NCI-H526 (cell line): ENCODE data around the gene NOC2L.
"Not testable (repeated sequence)": the region's sequence is repeated elsewhere in the genome, so short reads cannot be mapped to it uniquely, and the experiment has no call there.

ENCODE experiments used
- DNase-seq, 2 experiments: peaks; one replicate each; lab custom pipeline; 2025; lab: John Stamatoyannopoulos, UW

Gene NOC2L

DNA sequence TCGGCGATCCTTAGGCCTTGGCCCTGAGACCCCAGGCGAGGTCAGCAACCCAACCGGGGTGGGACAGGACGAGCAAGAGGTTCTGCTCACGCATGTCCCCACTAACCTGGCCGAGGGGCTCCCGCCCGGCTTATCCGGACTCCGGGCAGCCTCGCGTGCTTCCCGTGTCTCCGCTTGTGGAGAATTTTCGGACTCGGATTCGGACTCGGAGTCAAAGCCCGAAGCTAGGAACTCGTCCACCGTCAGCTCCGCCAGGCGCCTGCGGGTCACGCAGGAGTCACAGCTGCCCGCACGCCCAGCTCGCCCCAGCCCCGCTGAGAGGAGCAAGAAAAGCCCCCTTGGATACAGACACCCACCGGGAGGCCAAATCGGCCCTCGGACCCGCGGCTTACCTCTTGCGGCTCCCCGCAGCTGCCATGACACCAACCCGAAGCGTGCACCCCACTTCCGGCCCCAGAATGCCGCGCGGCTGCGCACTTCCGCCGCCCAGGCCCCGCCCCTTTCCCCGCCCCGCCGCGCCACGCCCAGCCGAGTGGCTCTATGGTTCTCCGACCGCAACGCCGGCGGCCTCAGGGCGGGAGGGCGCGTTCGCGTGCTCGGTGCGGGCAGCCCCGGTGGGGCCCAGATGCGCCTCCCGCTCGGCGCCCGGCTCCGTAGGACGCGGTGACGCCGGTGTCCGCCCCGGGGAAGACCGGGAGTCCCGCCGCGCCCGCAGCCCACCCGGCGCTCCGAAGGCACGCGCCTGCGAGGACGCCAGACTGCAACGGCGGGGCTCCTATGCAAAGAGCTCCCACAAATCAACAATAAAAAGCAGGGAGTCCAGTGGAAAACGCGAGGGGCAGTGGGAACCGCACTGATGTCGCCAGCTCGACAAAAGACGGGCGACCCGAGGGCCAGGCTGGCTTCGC is at the start of gene NOC2L:
NOC2L (minus strand) TSS at position 434 of the 908 bp plus-strand sequence; CDS start at position 418, 16 bp downstream.
- peak; percentile 56 to 94 for DNase-seq

DNA sequence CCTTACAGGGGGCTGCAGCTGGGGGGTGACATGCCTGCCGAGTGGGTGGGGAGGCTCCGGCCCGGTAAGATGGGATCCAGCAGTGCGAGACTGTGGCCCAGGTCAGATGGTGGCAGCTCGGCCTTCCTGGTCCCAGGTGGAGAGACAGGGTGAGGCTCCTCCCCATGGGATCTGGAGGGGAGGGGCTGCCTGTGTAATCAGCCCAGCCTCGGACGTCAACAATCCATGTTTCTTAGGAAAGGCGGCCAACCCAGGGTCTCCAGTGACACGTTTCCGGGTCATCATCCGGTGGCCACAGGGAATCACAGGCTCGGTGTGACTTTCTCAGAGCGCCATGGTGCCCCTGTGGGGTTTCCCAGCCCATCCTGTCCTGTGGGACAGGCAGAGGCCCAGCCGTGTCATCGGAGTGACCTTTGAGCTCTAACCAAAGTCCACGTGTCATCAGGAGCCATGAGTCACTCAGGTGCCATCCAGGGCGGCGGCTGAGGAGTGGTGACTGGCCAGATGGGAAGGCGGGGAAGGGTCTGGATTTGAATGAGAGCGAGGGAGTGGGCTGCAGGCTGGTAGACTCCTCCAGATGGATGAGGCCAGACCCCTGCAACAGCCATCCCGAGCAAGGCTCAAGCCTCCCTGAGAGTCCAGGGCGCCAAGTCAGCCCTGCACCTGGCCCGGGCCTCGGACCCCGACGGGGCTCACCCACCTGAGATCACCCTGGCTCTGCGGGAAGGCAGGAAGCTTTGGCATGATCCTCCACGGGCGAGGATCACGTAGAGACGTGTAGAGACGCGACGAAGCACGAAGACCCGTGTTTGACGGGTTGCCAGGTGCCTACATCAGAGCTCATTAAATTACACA is 47.5 kb upstream of the NOC2L start:
- no peak for DNase-seq

DNA sequence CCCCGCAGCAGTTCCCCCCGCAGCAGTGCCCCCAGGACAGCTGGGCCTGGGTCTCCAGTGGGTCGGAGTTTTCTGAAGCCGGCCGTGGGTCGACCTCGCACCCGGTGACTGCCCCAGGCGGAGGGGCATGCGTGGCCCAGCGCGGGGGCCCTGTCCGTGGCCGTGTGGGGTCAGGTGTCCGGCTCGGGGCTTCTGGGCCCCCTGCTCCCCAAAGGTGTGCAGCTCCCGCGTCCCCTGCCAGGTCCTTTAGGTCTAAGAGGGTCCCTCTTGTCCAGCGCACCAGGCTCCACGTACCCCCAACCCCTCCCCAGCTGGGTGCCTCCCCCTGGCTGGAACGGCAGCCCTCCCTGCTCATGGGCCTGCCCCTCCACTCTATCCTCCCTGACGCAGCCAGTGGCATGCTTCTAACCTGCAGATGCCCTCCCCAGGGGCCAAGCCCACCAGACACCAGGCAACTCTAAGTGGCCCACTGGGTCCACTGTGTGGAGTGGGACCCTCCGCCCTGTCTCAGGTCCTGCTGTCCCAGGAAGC is 46.8 kb upstream of the NOC2L start:
- no peak for DNase-seq

DNA sequence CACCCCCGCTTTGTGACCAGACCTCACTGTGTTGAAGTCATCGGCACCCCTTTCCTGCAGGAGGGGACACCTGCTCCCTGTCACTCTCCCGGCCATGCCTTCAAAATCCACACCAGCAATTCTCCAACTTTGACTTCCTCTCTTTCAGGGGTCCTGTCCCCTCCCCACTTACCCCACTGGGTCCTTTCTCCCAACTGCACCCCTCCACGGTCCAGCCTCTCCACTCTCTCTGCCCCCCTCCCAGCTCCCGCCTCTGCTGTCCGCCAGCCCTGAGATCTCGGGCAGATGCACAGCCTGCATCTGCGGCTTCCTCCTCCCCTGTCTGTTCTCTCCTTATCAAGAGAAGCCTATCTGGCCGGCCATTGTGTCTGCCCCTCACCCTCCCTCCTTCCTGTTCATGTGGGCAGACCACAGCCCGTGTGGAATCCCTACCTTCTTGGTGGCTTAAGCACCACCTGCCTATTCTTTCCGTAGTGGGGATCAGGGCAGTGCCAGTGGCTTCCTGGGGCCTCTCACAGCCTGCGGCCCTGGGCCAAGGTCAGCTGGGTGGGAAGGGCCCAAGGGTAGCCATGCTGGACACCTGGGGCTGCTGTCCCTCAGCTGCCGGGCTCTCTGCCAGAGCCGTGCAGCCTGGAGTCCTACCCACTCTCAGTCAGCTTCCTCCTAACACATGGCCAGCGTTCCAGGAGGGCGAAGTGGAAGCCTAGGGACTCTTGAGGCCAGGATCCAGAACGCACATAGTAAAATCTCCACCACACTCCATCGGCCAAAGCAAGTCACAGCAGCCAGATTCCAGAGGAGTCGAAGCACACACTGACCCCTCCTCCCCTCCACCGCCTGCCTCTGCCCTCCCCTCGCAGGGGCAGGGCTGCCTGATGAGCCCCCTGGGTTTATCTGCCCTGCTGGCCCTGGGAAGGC is 46.0 kb upstream of the NOC2L start:
- no peak for DNase-seq

DNA sequence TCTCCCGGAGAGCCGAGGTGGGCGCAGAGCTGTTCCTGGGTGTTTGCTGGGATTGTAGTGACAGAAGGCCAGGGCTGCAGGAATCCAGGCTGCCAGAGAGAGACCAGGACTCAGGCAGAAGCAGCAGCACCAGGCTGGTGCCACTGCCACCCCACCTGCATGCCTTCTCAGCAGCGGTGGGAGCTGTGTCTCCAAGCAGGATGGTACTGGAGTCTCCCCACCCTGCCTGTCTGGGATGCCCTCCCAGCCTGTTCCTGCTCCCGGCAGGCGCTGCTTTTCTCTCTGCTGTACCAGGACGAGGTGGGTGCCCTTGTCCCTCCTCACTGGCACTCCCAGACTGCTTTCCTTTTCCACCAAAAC is 45.3 kb upstream of the NOC2L start:
- no peak for DNase-seq

DNA sequence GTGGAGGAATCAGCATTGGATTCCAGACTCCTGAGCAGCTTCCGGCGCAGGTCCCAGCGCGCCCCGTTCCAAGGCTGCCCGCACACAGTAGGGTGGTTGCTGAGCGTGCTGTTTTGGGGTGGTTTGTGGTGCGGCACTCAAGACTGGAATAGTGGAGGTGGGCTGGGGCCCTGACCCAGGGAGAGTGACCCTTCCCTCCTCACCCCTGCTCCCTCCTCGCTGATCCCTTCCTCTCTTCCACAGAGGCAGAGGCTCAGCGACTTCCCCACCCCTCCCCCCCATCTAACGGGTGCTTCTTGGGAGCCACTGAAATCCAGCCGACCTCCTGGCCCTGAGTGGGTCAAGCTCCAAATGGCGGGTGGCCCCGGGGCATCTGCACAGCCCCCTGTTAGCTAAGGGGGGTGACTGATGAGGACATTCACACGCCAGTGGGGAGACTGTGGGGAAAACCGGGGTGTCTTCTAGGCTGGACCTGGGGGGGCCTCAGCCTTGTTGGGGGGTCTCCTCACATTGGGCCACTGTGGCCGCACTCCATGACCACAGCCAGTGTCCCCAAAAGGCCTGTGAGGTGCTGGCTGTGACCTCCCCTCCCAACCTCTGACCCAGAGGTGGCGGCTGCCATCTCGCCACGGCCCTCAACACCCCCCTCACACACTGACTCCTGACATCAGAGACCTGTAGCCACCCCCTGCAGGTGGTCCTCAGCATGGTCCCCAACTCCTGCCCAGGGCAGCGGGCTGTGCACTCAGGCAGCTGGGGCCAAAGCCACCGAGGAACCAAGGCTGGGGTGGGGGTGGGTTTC is 44.8 kb upstream of the NOC2L start:
- no peak for DNase-seq

DNA sequence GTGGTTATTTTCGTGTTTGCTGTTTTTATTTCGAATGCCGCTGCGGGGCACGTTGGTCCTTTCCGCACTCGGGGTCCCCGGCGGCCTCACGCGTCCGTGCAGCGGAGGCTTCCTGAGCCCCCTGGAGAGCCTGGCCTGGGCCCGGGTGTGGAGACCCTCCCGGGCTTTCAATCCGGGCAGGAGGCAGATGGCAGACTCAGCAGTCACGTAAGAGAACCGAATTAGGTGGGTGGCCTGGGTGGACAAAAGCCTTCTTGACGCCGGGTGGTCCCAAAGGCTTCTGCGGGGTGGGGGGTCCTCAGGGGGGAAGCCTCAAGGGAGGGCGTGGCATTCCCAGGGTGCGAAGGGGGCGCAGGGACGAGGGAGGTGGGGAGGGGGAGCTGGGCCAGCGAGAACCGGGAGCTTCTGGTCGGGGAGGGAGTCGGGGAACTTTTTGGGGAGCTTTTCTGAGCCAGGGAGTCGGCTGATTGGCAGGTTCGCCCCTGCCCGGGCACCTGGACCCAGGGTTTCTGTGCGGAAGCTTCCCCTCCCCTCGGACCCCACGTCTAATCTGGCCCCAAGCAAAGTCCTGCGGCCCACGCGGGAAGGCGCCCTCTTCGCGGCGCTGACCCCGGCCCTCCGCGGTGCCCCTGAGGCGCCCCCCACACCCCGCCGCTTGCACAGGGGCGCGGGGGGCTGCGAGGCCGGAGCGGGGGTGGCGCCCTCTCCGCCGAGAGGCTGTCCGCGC is 42.2 kb upstream of the NOC2L start:
- no peak for DNase-seq

DNA sequence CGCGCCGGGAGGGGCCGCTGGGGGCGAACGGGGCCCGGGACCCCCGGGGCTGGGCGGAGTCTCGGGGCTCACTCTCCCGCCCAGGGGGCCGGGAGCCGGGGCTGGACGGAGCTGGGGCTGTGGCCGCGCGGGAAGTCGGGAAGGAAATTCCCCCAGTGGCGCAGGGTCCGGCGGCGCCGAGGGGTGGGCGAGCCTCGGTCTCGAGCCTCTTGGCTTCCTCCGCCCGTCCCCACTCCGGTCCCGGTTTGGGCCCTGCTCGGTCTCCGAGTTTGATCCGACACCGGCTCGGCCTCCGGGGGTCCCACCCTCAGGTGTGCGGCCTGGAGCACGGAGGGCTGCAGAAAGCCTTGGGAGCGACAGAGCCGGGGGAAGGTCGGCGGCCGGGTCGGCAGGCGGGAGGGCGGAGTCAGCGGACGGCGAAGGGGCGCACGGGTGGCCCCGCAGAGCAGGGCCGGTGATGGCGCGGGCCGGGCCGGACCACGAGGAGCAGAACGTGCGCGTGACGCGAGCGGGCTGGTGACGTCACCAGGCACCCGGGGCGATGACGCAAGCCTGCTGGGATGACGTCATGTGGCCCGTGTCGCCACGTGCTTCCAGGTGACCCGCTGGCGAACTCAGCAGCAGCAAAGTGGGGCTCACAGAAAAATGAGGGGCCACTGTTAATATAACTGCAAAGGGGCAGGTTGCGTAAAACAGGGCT is 41.5 kb upstream of the NOC2L start:
- peak in 1 of 2 experiments; percentile 89 for DNase-seq

DNA sequence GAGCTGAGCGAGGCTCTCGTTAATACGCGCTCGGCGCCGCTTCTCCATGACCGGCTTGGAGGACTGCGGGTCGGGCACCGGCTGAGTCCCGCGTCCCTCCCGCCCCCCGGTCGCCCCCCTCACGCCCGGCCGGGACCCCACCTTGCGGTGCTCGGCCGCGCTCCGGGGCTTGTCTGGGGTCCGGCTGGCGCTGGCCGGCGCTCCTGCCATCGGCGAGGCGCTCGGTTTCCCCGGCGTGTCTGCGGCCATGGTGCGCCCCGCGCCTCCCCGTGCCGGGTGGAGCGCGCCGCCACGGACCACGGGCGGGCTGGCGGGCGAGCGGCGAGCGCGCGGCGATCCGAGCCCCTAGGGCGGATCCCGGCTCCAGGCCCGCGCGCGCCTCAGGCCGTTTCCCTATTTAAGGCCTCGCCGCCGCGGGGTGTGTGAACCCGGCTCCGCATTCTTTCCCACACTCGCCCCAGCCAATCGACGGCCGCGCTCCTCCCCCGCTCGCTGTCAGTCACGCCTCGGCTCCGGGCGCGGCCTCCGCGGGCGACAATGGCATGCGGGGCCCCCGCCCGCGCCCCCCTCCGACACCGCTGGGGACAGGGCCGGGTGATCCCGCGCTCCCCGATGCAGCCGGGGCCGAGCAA is 40.8 kb upstream of the NOC2L start, which contains the start of gene HES4:
HES4 (minus strand) TSS at position 373 of the 632 bp plus-strand sequence; CDS start at position 249, 124 bp downstream.
- peak; percentile 50 to 95 for DNase-seq

DNA sequence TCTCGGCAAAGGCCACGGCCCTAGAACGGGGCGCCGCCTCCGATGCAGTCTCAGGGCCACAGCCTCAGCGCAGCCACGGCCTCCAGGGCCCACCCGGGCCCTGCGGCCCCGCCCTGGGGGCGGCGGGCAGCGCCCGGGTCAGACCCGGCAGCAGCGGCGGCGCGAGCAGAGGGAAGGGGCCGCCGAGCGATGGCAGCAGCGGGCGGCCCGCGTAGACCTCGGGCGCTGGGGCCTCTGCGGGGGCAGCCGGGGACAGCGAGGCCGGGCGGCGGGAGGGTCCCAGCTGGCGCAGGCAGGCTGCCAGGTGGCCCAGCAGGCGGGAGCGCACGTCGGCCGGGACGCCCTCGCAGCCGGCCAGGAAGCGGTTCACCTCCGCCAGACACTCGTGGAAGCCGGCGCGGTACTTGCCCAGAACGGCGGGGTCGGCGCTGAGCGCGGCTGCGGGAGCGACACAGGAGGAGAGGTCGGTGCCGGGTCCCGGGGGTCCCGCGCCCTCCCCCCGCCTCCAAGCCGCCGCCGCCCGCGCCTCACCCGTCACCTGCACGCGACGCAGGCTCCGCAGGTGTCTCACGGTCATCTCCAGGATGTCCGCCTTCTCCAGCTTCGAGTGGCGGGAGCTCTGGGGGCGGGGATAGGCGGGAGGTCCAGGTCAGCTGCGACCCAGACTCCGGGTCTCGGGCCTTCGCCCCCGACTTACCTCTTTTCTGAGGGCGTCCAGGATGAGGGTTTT is 40.1 kb upstream of the NOC2L start:
- peak in 1 of 2 experiments; percentile 73 for DNase-seq

DNA sequence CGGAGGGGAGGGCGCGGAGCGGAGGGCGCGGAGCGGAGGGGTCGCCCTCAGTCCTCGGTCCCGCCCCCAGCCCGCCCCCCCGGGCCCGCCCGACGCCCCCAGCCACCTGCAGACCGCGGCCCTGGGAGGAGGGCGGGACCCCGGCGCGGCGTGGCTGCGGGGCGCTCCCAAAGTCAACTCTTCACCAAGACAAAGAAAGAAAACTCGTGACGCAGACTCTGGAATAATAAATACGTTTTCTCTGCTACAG is 39.6 kb upstream of the NOC2L start:
- no peak for DNase-seq

DNA sequence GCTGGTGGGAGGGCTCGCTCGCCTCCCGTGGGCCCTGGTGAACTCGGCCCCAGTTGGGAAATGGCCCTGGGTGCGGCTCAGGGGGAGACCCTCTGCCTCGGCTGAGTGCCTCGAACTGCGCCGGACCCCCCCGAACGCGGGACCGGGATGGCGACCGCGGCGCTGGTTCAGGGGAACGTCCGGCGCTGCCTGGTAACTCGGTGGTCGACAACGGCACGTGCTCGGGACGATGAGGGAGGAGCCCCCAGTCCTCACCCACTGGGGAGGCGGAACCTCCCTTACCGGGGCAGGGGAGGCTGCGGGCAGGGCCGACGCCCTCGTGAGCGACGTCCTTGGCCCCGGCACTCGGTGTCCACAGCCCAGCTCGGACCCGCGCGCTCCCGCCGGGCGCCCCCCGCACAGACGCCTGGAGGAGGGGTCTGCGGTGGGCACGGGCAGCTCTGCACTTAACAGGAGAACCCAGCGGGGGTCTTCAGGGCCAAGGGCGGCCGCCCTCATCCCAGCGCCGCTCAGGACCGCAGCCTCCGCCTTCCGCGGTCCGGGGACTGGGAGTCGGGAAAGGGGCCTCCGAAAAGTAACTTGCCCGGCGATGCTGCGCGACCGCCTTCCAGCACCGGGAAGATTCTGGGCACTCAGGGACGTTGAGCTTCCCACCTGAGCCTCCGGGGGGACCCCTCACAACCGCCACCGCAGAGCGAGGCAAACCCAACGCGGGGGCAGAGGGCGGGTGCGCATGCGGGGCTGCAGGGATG is 39.1 kb upstream of the NOC2L start:
- no peak for DNase-seq

DNA sequence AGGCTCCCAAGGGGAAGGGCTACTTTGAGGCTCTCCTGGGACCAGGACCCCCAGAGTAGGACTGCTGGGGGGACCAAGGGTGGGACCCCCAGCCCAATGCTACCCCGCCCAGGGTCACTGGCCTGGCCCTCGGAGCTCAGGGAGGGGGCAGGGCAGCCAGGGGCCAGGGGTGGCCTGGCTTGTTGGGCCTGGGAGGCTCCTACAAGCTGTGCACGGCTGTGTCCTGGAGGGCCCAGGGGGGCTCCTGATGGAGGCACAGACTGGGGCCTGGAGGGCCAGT is 38.6 kb upstream of the NOC2L start:
- no peak for DNase-seq

DNA sequence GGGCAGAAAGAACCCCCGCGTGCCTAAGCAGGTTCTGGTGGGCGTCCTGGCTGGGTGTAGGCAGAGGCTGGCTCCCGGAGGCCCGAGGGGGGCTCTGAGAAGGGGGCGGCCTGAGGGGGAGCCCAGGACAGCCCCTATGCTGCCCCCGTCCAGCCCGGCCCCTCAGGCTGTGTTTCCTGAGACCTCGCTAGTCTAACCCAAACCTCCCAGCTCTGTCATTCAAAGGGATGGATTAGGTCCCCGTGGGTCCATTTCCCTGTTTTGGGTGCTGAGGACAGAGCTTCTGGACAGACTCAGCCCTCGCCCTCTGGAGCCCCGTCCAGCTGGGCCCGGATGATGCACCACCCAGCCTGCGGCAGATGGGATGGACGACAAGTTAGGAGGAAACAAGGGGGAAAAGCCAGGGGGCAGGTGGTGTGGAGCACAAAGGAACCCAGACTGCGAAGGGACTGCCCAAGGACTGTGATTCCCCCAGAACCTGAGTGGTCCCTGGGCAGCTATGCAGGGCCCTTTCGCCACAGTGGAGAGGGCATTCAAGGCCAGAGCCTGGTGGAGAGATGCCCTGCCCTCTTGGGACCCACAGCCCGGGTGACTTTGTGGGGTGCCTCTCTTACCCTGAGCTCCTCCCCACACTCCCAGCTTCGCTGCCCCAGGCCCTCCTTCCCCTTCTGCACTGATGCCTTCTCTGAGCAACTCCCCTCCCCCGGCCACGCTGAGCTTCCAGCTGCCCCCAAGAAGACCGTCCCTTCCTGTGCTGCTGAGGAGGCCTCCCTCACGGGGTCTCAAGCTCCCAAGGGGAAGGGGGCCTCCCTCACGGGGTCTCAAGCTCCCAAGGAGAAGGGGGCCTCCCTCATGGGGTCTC is 38.0 kb upstream of the NOC2L start:
- DNase-seq: no peak

DNA sequence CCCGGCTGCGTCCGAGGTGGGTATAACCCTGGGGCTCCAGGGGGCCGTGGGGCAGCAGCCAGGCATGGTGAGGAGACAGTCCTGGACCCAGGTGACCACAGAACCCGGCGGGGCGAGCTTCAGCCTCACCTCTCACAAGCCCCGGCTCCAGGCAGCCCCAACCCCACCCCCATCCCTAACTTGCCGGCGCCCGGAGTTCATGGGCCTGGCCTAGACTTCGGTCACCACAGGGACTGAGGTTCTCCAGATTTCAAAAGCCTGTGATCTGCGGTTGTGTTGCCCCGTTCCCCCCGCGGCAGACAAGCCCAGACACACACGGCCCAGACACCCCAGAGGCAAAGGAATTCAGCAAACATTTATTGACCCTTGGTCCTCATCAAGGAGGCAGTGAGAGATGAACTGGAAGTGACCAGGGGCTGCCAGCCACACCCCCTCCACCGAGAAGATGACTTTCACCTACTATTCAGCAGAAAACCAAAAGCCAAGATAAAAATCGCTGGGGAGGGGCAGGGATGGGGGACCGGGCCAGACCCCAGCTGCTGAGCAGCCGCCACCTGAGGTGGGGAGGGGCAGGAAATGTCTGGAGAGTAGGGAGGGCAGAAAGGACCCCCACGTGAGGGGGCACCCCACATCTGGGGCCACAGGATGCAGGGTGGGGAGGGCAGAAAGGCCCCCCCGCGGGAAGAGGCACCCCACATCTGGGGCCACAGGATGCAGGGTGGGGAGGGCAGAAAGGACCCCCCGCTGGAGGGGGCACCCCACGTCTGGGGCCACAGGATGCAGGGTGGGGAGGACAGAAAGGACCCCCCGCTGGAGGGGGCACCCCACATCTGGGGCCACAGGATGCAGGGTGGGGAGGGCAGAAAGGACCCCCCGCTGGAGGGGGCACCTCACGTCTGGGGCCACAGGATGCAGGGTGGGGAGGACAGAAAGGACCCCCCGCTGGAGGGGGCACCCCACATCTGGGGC is 36.9 kb upstream of the NOC2L start:
- DNase-seq: no peak

DNA sequence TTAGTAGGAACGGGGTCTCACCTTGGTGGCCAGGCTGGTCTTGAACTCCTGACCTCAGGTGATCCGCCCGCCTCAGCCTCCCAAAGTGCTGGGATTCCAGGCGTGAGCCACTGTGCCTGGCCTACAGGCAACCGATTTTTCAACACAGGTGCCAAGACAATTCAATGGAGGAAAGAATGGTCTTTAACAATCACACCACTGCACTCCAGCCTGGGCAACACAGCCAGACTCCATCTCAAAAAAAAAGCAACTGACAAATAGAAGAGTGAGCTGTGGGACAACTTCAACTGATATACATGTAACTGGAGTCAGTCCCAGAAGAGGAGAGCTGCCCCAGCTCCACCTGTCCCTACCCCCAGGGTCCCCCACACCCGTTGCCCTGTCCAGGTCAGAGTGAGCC is 35.5 kb upstream of the NOC2L start:
- DNase-seq: not testable (repeated sequence)
